SK-N-SH (cell line): ENCODE results near the gene NPC1L1.

ENCODE experiments used
- CHD2 ChIP-seq: fragments of 150-350 bp; IDR thresholded peaks from 2 replicates; pipeline ENCODE4 v1.6.1; 2018; ENCODE audit warnings: low read length; ENCODE audit not compliant: partially characterized antibody
- CTCF ChIP-seq: fragments of 200-600 bp; sonication (generic); IDR thresholded peaks from 2 replicates; pipeline ENCODE4 v1.6.1; 2017; ENCODE audit warnings: antibody characterized with exemption, mild to moderate bottlenecking, moderate library complexity
- MAX ChIP-seq: IDR thresholded peaks from 2 replicates; pipeline ENCODE4 v1.4.0; 2012; ENCODE audit warnings: low read depth
- NFIC ChIP-seq: IDR thresholded peaks from 2 replicates; pipeline ENCODE4 v1.4.0; 2012; ENCODE audit warnings: borderline replicate concordance
- POLR2AphosphoS5 ChIP-seq: IDR thresholded peaks from 2 replicates; pipeline ENCODE4 v1.6.1; 2012; ENCODE audit warnings: low read depth, low read length
- RAD21 ChIP-seq: IDR thresholded peaks from 2 replicates; pipeline ENCODE4 v1.6.1; 2012; ENCODE audit warnings: mild to moderate bottlenecking, low read length
- RXRA ChIP-seq: IDR thresholded peaks from 2 replicates; pipeline ENCODE4 v1.4.0; 2012; ENCODE audit warnings: low read depth, mild to moderate bottlenecking, borderline replicate concordance
- SMC3 ChIP-seq: IDR thresholded peaks from 2 replicates; pipeline ENCODE4 v1.6.1; 2012; ENCODE audit warnings: low read depth, low read length, improper control_type of control experiment
- TEAD4 ChIP-seq: IDR thresholded peaks from 2 replicates; pipeline ENCODE4 v1.4.0; 2012; ENCODE audit warnings: mild to moderate bottlenecking, borderline replicate concordance; ENCODE audit not compliant: insufficient read depth

DNA sequence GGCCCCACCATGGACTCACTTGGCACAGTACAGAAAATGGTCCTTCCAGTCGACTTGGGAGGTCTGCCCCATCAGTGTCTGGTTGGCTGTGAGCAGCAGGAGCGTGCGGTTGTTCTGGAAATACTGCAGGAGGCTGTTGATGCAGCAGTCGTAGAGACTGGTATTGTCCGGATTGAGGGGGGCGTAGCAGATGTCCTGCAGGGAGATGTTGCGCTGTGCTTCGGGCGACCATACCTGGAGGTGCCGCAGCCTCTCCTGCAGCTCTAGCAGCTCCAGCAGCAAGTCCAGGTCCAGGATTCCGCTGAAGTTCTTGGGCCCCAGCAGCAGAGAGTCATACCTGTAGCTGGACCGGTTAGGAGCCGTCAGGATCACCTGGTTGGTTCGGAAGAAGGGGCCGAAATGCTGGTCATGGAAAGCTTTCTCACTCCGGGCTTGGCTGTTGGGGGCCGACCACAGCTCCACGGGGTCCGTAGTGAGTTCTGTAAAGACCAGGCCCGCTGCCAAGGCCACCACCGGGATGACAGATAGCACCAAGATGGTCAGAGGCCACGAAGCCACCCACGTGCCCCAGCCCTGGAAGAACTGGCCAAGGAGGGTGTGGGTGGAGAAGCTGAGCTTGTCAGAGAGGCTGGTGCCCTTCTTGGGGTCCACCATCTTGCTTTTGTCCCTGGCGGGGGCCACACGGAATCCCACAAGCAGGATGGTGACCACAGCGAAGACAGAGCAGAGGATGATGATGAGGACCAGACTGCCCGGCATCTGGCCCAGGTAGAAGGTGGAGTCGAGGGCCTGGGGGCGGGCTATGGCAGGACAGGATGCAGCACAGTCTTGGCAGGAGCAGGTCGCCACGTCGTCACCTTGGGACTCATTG is 2.1 kb downstream of the NPC1L1 start:
- no peak for TF ChIP-seq RXRA
- no peak for TF ChIP-seq TEAD4
- TF ChIP-seq CTCF = no peak
- no peak for TF ChIP-seq POLR2AphosphoS5
- no peak for TF ChIP-seq SMC3
- TF ChIP-seq RAD21 = no peak
- TF ChIP-seq CHD2 = no peak
- no peak for TF ChIP-seq NFIC
- no peak for TF ChIP-seq MAX
